ENCODE data around the gene DAD1.
"Not testable (repeated sequence)": the region's sequence is repeated elsewhere in the genome, so short reads cannot be mapped to it uniquely, and the experiment has no call there.

DNA sequence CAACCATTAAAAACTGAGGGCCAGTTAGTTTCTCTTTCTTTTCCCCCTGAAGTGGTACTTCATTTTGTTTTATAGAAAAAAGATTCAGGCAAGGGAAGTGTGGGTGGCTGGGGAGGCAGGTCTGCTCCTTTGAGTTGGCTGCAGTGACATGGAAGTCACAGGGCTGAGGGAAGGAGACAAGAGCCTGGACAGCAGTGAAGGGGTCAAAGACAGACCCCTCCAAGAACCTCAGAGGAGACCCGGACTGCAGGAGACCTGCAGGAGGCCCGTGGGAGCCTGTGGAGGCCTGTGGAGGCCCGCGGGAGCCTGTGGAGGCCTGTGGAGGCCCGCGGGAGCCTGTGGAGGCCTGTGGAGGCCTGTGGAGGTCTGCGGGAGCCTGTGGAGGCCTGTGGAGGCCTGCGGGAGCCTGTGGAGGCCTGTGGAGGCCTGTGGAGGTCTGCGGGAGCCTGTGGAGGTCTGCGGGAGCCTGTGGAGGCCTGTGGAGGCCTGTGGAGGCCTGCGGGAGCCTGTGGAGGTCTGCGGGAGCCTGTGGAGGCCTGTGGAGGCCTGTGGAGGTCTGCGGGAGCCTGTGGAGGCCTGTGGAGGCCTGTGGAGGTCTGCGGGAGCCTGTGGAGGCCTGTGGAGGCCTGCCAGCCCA lies 35.0 kb downstream of the DAD1 start:
- not testable (repeated sequence) for TF ChIP-seq CTCF, EZH2, EZH2phosphoT487 (IDR thresholded peaks at IDR 0.05)

Measured in neural progenitor cell (in vitro differentiated cells).